Effector CD4-positive, alpha-beta T cell (primary cell): ENCODE measurements around the gene USP31.

Source experiments
- DNase-seq: peaks from one replicate; pipeline ENCODE4 v3.0.0-alpha.2; 2020

Gene USP31

GRCh38 chr16:23092072-23092800 is 57.0 kb downstream of the USP31 start:
- no peak for DNase-seq

GRCh38 chr16:23089111-23089510 is 60.1 kb downstream of the USP31 start:
- no peak for DNase-seq

- DNase-seq = no peak
These were observed 61.2 kb downstream of the USP31 start for GRCh38 chr16:23088018-23088417.

GRCh38 chr16:23085949-23086348 is 63.3 kb downstream of the USP31 start:
- DNase-seq = no peak

GRCh38 chr16:23082161-23082788 is 67.0 kb downstream of the USP31 start:
- no peak for DNase-seq

- no peak for DNase-seq
These were observed 67.6 kb downstream of the USP31 start for GRCh38 chr16:23081675-23082119.

- no peak for DNase-seq
These were observed 68.5 kb downstream of the USP31 start for GRCh38 chr16:23080747-23081146.

GRCh38 chr16:23080329-23080728 is 68.9 kb downstream of the USP31 start:
- no peak for DNase-seq

GRCh38 chr16:23079675-23080301 is 69.5 kb downstream of the USP31 start:
- no peak for DNase-seq

- DNase-seq = no peak
These were observed 74.8 kb downstream of the USP31 start for GRCh38 chr16:23074423-23074822.

- no peak for DNase-seq
These were observed 76.3 kb downstream of the USP31 start for GRCh38 chr16:23072769-23073549.

- DNase-seq = no peak
These were observed 77.1 kb downstream of the USP31 start for GRCh38 chr16:23072084-23072599.

- no peak for DNase-seq
These were observed 77.8 kb downstream of the USP31 start for GRCh38 chr16:23071196-23072083.

- DNase-seq = no peak
These were observed 79.4 kb downstream of the USP31 start for GRCh38 chr16:23069844-23070243.

- DNase-seq = no peak
These were observed 81.0 kb downstream of the USP31 start for GRCh38 chr16:23068079-23068736.

- no peak for DNase-seq
These were observed 82.6 kb downstream of the USP31 start for GRCh38 chr16:23066676-23067075.

GRCh38 chr16:23064639-23065038 is 84.6 kb downstream of the USP31 start:
- DNase-seq = no peak

GRCh38 chr16:23062524-23062923 is 86.7 kb downstream of the USP31 start:
- no peak for DNase-seq

- no peak for DNase-seq
These were observed 87.6 kb downstream of the USP31 start for GRCh38 chr16:23061669-23062068.

- DNase-seq = peak; percentile 47
These were observed 88.6 kb downstream of the USP31 start for GRCh38 chr16:23060458-23061320.
